GM21825 (cell line): ENCODE measurements around the gene CEP72.
"Not testable (repeated sequence)": the region's sequence is repeated elsewhere in the genome, so short reads cannot be mapped to it uniquely, and the experiment has no call there.

ENCODE experiments used
- ATAC-seq: cut with Tn5 transposase; IDR thresholded peaks from one replicate; pipeline ENCODE4 v1.9.1; 2021; ENCODE audit warnings: mild to moderate bottlenecking, moderate library complexity; ENCODE audit not compliant: unreplicated experiment

Gene CEP72

DNA sequence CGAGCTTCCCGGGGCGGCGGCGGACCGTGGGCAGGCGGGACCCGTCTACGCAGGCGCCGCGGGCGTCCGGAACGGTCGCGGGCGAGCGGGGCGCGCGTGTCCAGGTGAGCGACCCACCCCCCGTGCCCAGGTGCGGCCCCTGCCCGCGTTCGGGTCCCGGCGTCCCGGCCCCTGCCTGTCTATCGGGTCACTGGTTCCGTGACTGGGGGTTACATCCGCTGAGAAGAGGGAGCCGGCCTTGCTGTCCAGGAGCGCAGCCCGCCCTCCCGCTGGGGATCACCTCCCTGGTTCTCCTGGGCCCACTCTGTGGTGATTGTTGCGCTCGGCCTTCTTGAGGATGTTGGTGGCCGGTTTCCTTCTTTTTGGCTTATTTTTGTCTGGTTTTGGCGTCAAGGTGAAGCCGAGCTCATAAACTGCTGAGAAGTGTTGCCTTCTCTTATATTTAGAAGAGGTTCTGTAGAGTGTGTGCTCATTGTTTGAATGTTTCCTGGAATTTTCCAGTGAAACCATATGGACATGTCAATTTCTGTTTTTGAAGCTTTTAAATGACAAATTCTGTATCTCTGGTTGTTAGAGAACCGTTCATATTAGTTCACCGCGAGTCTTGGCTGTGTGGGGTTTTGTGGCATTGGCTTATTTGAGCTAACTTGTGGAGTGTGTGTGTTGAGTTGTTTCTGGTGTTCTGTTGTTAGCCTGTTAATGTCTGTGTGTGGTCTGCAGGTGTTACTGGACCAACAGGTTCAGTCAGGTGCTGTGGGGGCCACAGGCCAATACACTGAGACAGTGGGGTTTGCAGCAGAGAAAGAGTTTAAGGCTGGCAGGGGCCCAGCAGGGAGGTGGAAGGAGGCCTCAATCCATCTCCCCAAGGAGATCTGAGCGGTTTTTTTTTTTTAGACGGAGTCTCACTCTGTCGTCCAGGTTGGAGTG lies 621 bp downstream of the CEP72 start:
- peak; percentile 23 for ATAC-seq

DNA sequence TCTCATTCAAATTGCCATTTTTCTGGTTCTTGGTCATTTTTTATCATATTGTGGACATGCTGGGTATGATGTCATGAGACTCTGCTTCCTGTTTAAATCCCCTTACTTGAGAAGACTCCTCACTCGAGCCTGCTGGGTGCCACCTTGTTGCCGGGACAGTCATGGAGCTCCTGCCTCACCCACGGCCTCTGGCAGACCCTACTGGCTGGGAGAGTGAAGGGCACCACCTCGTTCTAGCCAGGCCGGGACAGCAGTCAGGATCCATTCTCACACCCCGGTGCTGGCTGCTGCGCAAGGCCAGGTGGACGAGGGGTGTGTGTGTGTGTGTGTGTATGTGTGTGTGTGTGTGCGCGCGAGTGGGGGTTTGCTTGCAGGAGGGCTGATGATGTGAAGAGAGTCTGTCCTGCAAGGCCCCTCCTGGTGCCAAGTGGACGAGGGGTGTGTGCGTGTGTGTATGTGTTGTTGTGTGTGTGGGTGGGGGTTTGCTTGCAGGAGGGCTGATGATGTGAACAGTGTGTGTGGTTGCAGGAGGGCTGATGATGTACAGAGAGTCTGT lies 4.4 kb downstream of the CEP72 start:
- no peak for ATAC-seq

DNA sequence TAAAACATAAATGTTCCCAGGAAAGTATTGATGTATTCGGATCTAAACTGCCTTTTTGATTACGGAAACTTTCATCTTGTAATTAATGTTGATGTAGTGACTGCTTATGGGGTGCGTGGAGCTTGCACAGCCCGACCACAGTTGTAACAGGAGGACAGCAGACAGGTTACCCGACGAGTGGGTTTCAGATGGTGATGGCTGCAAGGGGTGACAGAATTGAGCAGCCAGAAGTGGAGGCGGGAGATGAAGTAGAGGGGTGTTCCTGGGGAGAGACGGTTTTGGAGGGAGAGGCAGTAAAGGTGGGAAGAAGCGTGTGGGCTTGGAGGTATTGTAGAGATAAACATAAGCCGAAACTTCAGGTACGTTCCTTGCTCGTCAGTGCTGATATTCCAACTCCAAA lies 5.8 kb downstream of the CEP72 start:
- ATAC-seq, result no peak

DNA sequence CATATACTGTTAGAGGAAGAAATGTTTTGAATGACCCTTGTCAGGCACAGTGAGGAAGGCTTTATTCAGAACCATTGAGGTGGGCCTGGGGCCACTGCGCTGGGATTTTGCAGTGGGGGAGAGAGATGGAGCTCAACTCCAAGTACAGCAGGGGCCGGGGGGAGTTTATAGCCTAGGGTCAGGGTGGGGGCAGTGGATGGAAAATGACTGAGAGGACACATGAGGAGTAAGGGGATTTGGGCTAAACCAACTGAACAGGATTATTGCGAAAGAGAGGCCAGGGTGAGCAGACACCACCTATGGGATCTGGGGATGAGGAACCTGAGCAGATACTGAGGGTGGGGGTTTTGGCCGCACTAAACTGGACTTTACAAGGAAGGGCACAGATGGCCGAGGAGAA lies 6.3 kb downstream of the CEP72 start:
- ATAC-seq, result no peak

DNA sequence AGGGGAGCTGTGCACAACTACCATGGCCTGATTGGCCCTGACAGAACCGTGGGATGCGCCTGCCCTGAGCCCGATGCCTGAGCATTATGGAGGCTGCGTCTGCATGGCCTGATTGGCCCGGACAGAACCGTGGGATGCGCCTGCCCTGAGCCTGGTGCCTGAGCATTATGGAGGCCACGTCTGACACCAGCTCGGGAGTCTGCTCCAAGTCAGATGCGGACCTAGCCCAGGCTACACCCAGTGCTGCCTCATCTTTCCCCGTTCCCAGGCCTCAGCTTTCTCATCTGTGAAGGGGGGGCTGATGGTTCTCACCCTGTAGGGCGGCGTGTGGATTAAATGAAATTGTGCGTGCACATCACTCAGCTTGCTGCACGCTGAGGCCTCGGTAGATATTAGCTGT lies 7.3 kb downstream of the CEP72 start:
- no peak for ATAC-seq

DNA sequence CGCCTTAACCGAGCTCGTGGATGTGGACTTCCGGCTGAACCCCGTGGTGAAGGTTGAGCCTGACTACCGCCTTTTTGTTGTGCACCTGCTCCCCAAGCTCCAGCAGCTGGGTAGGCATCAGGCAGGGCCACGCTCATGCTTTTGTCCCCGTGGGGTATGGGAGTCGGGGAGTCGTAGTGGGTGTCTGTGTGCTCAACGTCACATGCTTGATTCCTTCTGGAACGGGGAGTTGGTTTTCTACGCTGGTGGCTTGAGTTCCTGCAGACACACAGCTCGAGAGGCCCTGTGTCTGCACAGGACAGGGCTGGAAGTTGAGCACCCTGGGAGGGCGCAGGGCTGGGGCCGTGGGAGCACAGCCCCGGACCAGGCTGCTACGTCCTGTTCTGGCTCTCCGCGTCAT lies 8.0 kb downstream of the CEP72 start:
- ATAC-seq, result no peak

DNA sequence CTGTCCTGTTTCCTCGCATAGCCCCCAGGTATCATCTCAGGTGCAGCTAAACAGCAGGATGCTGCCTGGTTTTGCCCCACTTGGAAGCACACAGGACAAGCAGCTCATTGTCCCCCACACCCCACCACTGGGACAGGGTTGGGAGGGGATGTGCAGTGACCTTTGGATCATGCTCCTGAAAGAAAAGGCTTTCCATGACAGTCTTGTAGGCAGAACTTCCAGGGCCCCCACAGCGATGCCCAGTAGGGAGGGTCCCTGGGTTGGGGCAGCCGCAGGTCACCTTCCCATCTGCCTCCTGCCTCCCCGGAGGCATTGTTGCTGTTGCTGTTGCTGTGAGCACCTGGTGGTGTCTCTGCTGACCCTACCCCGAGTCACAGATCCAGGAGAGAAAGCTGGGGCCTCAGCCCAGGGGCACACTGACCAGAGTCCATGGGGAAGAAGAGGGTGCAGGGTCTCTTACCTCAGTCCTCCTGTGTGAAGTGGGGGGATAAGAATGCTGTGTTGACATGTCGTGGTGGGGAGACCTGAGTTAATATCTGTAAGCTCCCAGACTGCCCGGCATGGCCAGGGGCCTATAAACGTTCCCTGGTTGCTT lies 8.5 kb downstream of the CEP72 start:
- no peak for ATAC-seq

DNA sequence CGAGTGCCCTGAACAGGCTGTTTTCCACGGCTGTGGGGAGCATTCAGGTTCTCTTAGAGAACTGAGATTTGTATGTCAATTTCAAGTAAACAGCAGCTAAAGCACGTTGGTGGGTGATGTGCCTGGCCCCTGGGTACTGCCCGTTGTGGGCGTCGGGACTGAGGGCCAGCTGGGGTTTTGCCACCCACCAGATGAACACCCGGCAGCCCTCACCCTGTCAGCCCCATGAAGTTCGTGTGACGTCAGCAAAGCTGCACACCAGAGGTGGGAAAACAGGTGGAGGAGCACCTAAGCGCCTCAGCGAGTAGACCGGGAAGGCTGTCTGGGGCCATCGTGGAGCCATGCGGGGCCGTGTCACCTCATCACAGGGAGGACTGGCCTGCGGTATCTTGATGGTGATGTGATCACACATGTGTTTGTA lies 9.2 kb downstream of the CEP72 start:
- no peak for ATAC-seq

DNA sequence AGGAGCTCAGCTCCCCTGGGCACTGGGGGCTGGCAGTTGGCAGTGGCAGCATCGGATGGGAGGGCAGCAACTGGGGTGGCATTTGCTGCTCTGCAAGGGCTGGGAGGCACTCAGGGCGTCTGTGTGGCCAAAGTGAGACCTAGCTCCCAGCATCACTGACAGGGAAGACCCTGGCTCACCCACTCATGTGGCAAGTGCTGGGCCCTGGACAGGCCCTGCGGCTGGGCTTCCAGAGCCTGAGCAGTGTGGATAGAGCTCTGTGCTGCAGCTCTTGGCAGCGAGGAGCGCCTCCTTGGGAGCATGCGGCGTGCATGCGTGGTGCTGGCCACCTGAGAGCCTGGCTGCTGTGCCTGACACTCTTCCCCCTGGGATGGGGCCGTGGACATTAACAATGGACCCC lies 10.2 kb downstream of the CEP72 start:
- no peak for ATAC-seq

DNA sequence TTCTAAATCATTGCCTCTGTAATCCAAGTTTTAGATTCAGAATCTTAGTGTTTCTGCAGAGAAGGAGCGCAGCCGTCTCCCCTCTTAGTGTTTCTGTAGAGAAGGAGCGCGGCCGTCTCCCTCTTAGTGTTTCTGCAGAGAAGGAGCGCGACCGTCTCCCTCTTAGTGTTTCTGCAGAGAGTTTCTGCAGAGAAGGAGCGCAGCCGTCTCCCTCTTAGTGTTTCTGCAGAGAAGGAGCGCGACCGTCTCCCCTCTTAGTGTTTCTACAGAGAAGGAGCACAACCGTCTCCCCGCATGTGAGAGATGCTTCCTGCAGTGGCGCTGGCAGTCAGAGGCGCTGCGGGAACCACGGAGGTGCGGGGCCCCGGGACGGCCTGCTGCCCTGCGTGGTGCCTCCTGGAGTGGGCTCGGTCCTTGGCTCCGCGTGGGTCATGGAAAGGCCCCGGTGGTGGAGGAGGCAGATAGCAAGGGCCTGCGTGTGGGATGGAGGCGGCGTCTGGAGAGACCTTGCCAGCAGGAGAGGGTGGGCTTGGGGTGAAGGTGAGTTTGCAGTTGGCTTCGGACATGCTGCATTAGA lies 10.9 kb downstream of the CEP72 start:
- ATAC-seq, result no peak

DNA sequence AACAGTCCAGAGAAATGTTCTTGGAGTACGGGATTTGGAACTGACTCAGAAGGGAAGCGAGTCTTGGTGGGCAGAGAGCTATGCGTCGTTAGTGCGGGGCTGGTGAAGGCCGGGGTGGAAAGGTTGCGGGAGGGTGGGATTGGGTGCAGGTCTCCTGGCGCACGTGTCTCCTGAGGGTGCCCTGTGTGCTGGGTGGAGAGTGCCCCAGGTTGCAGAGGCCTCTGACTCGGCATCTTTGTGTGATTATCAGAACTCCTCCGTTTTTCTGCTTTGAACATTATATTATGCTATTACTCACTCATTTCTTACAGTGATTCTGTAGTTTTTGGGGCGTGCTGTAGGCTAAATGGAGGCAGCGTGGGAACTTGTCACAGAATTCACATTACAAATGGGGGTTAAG lies 11.4 kb downstream of the CEP72 start:
- ATAC-seq, result no peak

DNA sequence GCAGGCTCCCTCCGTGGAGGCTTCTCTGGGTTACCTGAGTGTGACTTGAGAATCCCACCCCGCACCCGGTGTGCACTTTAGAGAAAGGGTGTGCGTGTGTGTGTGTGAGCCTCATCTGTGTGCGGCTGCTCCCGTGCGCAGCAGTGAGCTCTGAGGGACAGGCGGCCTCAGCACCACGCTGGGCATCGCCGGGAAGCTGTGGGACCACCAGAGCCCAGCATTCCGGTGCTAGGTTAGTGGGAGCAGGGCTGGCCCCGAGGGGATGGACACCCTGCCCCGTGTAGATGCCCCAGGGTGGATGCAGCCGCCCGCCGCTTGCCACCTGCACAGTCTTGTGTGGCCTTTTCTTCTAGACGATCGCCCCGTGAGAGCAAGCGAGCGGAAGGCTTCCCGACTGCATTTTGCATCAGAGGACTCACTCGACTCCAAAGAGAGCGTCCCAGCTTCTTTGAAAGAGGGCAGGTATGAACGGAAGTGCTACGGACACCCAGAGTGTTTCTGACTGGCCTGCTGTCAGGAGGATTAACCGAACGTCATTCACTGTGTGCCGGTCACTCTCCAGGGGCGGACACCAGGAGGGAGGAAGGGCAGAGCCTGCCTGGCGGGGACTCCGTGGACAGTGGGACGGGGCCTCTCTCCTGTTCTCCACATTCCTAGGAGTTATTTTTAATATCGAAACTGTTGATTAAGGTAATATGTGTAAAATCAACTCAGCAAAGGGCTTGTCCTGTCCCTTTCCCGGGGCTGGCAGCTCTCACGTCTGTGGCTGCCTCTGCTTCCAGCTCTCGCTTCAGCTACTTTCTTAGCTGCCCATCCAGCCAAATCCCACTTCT lies 12.2 kb downstream of the CEP72 start:
- no peak for ATAC-seq

DNA sequence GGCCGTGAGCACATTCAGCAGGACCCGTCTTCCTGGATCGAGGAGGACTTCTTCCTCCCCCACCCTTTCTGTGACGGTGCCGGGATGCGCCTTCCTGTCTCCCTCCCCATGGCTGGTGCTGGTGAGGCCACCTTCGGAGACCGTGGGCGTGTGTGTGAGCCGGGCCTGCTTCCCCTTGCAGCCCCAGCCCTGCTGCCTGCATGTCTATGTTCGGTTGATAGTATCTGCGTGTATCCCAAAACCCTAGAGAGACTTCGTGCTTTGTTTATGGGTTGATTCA lies 12.8 kb downstream of the CEP72 start:
- no peak for ATAC-seq

DNA sequence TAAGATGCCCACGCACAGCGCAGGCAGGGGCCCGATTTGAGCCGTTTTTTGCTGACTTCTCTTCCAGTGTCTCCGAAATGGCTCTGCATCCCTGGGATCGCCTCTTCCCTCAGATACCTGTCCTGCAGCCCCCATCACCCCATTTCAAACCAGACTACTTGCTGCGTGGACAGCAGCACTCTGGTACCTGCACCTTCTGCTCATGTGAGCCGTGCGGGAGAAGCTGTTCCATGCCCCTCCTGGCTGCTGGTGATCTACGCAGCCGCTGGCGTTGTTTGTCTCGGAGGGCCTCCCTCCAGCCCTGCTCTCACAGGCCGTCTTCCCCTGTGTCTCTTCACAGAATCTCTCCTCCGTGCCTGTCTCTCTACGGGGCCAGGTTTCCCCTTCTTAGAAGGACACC lies 13.4 kb downstream of the CEP72 start:
- no peak for ATAC-seq

DNA sequence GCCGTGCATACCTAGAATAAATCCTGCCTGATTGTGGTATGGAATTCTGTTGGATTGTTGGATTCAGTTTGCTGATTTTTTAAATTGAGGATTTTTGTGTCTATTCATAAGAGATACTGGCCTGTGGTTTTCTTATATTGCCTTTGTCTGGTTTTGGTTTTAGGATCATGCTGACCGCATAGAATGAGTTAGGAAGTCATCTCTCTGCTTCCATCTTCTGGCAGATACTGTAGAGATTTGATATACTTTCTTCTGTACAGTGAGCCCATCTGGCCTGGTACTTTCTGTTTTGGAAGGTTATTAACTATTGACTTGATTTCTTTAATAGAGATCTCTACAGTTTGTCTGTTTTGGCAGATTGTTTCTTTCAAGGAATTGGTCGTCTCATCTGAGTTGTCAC lies 14.7 kb downstream of the CEP72 start:
- ATAC-seq, result no peak

DNA sequence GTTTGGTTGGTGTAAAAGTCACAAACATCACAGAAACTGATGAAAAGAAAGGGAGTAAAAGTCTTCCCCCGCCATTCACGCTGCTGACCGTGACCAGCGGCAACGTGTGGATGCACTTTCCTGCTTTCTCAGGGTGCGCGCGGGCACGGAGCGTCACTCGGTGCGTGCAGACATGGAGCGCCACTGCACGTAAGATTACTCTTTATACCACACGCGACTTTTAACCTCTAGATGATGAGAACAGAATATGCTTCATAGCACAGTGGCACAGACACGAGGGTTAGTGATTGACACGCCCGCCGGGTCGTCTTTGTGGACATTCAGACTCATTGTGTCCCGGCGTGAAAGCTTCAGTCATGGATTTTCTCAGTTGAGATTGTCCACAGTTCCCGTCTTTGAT lies 15.7 kb downstream of the CEP72 start:
- no peak for ATAC-seq

DNA sequence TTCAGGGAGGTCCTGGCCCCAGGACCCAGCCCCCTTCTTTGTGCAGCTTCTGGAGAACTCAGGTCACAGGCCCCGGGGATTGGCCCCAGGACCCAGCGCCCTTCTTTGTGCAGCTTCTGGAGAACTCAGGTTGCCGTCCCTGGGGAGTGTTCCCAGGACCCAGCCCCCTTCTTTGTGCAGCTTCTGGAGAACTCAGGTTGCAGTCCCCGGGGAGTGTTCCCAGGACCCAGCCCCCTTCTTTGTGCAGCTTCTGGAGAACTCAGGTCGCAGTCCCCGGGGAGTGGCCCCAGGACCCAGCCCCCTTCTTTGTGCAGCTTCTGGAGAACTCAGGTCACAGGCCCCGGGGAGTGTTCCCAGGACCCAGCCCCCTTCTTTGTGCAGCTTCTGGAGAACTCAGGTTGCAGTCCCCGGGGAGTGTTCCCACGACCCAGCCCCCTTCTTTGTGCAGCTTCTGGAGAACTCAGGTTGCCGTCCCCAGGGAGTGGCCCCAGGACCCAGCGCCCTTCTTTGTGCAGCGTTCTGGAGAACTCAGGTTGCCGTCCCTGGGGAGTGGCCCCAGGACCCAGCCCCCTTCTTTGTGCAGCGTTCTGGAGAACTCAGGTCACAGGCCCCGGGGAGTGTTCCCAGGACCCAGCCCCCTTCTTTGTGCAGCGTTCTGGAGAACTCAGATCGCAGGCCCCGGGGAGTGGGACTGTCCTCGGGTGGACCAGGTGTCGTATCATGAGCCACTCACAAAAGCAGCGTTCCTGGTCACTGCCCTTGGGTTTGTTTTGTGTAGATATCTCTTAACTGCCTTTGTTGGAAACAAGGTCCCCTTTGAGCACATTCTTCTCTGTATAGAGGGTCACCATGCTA lies 16.4 kb downstream of the CEP72 start:
- not testable (repeated sequence) for ATAC-seq

DNA sequence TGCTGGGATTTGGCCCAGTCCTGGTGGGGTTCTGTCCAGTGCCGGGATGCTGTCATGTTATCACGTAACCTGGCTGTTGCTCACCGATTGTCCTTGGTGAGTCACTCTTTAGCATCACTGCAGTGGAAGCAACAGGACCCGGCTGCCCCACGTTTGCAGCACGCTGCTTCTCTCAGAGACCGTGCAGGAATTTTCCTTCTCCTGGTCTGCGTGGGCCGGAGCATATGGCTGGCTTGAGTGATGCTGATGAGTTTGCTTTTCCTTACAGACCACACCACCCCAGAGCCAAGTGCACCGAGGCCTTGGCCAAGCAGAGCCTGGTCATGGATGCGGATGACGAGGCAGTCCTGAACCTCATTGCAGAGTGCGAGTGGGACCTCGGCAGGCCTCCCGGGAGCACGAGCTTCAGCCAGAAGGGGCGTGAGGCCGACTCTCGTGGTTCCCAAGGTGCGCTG lies 21.4 kb downstream of the CEP72 start:
- ATAC-seq, result no peak

DNA sequence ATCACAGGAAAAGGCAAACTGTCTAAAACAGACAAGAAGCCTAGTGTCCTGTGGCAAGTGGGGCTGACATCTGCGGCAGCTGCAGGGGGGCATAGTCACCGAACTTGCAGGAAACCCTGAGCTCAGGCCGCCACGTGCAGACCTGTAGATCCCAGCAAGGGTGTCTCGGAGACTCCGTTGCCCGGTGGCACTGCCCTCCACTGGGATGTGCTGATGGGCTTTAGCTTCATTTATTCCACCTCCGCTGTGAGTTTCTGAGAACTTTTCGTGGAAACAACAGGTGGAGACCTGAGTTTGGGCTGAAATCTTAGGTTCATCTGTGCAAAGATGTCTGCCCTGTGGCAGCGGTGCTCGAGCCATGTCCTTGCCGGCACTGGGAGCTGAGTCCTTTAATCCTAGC lies 22.1 kb downstream of the CEP72 start:
- ATAC-seq, result no peak
